GM20431 (cell line): ENCODE measurements around the gene AGRP.
"Not testable (repeated sequence)": the region's sequence is repeated elsewhere in the genome, so short reads cannot be mapped to it uniquely, and the experiment has no call there.

ENCODE experiments used
- in situ Hi-C: fragments of 300-500 bp; cut with MseI, MboI; formaldehyde crosslinking; loops from one replicate; pipeline ENCODE4 v1.15.0; 2020; ENCODE audit warnings: low sequenced_read_pairs; ENCODE audit not compliant: unreplicated experiment

AGRP gene

DNA sequence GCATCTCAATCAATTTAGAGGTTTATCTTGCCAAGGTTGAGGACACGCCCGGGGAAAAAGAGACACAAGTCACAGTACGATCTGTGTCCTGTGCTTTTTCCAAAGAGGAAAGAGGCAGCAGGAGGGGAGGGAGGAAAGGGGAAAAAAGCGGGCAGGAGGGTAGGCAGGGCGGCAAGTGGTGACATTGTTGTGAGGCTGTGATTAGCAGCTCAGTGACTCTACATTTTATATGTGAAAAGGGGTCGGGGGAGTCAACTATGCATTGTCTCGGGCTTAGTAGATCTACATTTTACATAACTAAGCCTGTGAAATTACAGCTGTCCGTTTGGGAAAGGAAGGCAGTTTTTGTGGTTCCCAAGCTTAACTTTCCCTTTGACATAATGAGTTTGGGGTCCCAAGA is 23.1 kb upstream of the AGRP start:
- in situ Hi-C loops = no loop called here

DNA sequence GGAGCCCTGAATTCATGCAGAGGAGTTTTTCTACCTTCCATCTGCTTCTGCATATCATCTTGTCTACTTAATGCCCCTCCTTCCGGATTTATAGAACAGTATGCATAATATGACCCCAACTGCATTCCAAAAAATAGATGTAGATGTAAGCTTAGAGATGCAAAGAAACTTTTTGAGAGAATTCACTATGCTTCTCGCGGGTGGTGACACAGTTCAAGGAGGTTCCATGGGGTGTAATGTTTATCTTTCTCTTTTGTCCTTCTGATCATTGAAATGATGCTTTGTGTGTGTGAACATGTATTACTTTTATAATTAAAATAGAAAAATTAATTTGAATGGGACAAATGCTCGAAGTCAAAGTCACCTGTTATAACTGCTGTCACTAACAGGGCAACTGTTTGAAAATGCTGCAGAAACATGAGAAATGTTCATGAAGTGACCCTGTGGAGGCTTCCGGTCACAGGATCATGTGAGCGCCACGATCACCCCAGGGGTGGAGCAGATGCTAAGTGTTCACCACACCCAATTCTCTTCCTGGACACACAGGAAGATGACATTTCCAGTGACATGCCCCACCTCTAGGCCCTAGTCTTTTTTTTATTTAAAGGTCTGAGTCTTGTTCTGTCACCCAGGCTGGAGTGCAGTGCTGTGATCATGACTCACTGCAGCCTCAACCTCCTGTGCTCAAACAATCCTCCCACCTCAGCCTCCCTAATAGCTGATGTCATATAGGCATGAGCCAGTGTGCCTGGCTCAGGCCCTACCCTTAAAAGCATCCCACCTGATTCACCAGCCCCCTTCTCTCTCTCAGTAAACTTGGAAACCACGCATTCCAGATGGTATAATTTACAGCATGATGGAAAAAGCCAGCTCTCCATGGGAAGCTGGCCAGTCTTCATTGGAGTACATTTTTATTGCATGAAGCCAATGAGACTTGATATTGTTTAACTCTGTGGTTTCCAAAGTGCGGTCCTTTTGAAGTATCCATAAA is 21.0 kb upstream of the AGRP start:
- in situ Hi-C loops = no loop called here

DNA sequence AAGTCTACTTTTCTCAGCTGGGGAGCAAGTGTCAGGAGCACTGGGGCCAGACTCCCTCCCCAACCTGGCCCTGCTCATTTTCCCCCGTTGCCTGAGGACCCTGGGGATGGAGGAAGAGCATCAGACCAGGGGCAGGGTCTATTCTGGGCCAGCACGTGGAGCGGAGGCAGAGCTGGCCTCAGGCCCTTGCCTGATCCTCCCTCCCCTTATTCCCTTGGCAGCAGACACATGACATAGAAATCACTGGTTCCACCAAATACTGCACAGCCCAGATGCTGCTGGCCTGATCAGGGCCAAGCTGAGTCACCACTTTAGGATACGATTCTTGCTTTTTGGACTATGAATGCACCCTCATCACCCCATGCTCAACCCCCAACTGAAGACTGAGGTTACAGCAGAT is 15.8 kb upstream of the AGRP start:
- in situ Hi-C loops = no loop called here

DNA sequence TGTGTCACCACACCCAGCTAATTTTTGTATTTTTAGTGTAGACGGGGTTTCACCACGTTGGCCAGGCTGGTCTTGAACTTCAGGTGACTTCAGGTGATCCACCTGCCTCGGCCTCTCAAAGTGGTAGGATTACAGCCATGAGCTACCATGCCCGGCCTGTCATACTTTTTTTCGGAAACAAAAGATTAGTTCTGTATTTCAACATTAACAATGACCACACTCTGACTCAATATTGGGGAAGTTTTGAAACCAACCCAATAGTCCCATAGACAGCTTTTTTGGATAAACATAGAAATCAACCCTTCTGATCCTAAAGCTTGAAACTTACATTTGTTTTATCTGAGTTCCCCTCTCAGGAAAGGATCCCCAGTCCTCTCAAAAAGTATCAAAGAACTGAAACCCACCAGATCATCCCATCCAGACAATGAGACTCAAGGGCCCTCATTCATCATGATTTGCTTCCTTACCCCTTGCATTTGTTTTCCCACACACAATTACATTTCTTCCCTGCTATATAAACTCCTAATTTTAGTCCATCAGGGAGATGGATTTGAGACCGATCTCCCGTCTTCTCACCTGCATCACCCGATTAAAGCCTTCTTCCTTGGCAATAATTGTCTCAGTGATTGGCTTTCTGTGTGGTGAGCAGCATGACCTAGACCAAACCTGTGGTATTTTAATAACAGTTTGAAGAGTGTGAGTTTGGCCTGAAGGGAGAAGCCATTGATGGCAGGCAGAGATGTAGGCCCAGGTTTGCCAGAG is 7.2 kb upstream of the AGRP start:
- in situ Hi-C loops = no loop called here

DNA sequence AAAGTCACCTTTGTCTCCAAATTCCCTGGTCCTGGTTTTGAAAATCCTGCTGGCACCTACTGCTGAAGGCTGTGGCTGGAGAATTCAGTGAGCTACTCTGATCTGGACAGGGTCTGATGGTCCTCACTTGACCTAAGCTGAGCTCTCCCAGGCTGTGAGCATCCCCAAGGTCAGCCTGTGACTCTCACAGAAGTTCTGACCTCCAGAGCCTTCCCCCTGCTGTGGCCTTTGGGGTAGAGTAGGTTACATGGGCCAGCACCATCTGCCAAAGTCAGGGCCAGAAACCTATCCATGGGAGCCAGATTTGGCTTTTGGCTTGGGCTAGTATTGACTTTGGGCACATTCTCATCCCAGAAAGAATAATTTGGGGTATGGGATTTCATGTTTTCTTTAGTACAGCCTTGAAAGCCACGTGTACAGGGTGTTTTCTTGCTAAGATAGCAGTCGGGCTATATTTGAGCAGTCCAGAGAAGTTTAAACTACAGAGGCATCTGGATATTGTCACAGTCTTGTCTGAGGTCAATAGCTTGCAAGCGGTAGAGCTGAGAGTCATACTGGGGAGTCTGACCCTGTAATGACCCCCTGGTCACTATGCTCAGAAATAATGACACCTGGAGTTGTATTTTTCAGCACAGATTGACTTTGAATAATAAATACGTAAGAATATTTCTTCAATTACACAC is 6.2 kb upstream of the AGRP start:
- in situ Hi-C loops = no loop called here

DNA sequence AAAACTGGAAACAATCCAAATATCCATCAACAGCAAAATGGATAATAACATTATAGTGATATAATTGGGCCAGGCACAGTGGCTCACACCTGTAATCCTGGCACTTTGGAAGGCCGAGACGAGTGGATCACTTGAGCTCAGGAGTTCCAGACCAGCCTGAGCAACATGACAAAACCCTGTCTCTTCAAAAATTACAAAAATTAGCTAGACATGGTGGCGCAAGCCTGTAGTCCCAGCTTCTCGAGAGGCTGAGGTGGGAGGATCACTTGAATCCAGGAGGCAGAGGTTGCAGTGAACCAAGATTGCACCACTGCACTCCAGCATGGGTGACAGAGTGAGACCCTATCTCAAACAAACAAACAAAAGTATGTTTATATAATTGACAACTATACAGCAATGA is 4.2 kb upstream of the AGRP start:
- in situ Hi-C loops = not testable (repeated sequence)

DNA sequence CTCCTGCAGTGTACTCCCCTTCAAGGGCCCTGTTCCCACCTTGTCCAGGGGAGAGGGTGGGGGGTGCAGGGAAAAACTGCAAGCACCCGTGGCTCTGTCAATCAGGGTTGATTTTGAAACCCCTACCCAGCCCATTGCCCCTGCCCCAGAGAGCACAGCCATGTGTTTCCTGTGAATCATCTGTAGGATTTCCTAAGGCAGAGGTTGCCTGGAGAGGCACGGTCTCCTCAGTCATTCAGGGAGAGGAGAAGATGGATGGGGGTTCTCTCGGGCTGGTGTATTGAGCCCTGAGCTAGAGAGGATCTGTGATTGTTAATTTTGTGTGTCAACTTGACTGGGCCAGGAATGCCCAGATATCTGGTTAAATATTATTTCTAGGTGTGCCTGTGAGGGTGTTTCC is 3.5 kb upstream of the AGRP start:
- in situ Hi-C loops = no loop called here

DNA sequence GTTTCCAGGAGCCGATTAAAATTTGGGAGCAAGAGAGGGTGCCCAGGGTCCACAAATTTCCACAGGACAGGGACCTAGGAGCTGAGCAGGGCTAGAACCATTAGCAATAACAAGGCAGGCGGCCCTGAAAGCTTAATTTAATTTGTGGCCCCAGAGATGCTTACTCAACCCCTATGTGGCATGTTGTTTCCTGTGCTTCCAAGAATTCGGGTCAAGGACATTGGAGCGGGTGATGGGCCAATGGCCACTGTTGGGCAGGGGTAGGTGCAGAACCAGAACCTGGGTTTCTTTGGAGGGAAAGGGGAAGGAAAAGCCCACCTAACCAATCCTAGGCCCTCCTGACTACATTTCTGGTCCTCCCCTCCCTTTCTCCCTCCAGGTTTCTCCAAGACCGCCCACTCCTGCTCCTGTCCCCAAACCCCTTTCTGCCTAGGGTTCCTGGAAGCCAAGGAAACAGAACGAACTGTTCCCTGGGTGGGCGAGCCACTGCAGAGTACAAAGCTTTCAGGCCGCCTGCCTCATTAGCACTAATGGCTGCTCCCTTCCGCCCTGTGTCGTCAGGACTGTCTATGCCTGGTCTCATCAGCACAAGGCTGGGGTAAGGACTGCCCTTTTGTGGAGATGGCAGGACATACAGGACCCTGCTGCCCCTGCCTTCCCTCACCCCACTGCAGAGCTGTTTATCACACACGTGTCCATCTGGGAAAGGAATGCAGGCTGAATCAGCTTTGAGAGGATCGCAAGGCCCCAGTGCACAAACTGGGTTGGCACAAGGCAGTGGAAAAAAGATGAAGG is 581 bp upstream of the AGRP start:
- in situ Hi-C loops = no loop called here

DNA sequence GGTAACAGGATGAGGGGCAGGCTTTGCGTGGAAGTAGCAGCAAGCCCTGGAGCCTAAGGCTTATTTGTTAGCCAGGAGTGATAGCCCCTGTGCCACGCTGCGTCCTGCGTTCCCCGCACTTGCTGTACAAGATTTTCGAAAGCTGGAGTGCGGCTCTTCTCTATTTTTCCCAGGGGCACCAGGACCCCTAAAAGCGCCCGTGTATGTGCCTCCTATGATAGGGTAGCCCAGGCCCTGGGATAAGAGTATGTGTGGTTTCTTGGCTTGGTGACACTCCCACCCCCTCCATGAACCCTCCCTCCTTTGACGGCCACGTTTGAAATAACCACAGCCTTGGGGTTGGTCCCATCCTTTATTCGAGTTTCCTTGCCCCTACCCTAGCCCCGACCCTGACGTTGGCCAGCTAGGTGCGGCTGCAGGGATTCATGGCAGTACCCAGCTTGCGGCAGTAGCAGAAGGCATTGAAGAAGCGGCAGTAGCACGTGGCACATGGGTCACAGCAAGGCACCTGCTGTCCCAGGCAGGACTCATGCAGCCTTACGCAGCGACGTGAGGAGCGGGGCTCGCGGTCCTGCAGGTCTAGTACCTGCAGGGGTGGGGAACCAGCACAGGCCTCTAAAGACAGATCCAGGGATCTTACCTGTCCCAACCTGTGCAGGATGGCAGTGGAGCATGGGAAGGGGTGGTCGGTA is 968 bp downstream of the AGRP start:
- in situ Hi-C loops = no loop called here

DNA sequence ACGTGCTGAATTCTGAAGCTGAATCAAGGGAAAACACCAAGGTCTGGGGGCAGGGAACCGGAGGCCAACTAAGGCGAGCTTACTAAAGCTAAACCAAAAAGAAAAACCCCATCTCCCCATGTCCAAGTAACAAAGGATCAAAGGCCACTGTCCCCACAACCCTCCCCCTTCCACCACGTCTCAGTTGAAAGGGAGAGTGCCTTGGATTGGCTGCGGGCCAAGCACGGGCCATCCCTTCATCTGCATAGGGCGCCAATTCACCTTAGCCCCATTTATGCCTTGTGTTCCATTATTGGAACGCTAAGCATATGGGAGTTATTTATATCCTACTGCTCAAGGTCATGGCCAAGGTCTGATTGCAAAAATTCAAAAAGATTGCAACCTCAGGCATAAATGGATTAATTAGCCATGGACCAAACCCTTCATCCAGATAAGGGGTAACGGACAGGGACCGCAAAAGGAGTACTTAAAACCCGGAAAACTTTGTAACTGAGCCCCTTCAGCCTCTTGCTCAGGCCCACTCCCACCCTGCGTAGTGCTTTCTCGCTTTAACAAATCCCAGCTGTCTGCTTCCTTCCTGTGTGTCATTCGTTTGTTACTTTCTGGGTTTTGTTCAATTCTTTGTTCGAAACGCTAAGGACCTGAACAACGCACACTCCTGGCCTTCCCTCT is 1.6 kb downstream of the AGRP start:
- in situ Hi-C loops = no loop called here

DNA sequence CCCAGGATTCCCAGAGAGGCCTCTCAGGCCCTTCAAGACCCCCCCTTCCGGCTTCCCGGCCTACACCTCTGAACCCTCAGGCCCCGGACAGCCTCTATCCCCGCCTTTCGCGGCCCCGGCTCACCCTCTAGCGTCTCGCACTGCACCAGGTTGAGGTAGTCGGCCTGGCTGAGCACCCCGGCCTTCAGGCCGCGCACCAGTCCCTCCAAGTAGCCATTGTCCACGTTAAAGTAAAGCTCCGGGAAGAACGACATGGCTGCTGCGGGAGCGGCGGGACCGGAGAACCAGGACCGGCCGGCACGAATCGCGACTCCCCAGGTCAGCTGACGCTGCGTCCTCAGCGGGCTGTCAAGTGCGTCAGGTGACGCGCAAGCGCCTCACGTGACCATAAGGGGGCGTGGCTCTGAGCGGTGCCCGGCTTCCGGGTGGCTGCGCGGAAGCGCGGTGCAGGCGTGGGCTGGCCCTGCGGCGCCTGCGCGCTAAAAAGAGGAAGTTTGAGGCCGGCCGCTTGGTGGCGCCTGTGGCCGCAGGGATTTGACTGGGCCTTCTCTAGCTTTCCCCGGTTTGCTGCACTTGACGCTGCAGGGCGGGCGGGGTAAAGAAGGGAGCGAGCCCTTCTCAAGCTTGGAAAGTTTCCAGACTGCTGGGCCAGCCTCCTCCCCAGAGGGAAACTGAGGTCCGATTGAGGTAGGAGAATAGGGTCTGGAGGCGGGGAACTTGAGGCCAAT is 2.4 kb downstream of the AGRP start, which contains the start of gene ATP6V0D1:
Gene ATP6V0D1, minus strand, starts transcription at position 325 of the 728 bp plus-strand sequence. Its CDS starts 71 bp downstream, at position 254.
- in situ Hi-C loops = no loop called here

DNA sequence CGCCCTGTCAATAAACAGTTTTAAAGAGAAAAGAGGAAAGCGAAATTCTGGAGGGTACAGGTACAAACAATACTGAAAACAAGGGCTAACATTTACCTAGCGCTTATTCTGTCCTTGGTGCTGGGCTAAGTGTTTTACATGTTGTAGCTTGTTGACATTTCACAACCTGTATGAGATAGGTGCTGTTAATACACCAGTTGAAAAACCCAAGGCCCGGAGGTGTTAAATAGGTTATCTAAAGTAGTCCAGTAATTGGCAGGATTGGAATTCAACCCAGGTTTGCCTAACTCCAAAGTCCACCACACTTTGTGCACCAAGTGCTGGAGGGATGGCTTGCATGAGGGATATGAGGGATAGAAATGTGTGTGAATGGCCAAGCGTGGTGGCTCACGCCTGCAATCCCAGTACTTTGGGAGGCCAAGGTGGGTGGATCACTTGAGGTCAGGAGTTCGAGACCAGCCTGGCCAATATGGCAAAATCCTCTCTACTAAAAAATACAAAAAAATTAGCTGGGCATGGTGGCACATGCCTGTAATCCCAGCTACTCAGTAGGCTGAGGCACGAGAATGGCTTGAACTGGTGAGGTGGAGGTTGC is 5.3 kb downstream of the AGRP start:
- in situ Hi-C loops = no loop called here

DNA sequence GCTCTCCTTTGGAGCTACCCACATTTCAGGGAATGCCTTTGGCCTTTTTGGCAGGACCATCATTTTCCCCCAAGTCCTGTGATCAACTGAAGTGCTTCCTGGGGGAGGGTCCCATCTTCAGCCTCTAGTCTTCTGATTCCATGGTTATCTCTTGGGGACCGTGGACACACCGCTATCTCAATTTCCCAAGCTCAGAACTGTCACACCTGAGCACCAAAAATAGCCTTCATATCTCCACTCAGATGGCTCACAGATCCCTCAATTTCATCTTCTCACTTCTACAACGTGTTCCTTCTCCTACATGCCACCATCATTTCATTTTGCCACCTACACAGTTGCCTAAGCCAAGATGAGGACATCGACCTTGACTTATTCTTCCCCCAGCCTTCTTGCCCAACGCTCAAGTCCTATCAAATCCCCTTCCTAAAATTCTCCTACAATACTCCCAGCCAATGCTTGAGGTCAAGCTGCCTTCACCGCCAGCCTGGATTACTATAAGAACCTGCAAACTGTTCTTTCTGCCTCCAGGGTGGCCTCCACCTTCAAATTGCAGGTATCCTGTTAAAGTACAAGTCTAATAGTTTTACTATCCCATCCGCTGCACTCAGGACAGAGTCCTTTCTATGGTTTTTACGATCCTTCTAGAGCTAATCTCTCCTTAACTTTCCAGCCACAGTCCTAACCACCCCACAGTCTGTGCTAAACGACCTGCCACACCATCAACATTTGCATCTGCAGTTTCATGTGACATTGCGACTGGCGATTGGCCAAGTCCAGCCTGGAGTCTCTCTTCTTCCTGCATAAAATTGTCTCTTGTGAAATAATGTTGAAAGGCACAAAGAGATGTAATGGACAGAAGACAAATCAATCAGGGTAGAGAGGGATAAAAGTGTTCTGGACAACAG is 8.5 kb downstream of the AGRP start:
- in situ Hi-C loops = no loop called here

DNA sequence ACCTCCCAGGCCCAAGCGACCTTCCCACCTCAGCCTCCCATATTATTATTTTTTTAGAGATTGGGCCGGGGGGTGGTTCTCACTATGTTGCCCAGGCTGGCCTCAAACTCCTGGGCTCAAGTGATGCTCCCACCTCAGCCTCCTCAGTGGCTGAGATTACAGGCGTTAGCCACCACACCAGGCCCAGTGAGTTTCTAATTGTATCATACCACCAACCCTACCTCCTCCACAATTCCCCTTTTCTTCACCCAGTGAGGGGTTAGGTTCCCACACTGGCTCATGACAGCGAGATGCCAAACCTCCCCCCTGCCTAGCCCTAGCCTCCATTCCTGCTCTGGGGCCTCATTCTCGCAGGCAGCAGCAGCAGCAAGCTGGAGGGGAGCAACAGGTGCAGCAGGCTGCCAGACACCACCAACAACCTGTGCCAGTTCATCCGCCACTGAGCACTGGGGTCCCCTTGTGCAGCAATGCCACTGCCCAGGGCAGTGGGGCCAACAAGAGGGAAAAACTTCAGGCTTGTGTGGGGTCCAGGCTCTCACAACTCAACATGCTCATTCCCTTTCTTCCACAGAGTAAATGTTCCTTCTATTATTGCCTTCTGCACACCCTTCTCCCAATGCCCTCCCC is 11.5 kb downstream of the AGRP start:
- in situ Hi-C loops = no loop called here

DNA sequence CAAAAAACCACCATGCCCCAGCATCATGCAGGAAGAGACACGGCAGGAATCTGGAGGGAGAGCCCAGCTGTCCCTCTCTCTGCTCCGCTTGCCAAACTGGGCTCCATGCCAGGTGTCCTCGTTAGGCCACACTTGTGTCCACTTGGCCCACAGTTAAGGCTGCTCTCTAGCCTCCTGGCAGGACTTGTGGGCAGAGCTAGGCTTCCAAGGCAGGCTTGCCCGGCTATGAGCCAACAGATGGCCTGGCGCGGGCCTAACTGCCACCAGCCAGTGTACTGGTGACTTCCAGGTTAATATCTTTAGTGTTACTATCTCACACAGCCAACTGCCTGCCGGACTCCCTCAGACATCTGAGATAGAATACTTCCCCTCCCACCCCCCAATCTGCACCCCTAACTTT is 13.0 kb downstream of the AGRP start:
- in situ Hi-C loops = no loop called here

DNA sequence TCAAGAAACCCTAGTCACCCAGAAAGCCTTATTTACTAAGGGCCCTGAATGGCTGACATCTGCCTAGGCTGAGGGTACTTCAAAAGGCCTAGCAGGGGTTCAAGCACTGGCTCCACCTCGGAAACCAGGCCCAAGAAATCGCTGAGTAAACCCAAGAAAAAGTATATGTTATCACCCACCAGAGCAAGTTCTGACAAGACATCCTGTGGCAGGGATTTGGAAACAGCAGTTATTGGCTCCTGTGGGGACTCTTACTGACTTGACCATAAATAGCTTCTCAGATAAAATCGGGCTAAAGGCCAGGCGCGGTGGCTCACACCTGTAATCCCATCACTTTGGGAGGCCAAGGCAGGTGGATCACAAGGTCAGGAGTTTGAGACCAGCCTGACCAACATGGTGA is 14.6 kb downstream of the AGRP start:
- in situ Hi-C loops = no loop called here
